ENCODE results near the gene RET.
"Not testable (repeated sequence)": the region's sequence is repeated elsewhere in the genome, so short reads cannot be mapped to it uniquely, and the experiment has no call there.

RET gene

GRCh38 chr10:43079856-43080255 is 3.0 kb downstream of the RET start:
- no peak for DNase-seq

DNA sequence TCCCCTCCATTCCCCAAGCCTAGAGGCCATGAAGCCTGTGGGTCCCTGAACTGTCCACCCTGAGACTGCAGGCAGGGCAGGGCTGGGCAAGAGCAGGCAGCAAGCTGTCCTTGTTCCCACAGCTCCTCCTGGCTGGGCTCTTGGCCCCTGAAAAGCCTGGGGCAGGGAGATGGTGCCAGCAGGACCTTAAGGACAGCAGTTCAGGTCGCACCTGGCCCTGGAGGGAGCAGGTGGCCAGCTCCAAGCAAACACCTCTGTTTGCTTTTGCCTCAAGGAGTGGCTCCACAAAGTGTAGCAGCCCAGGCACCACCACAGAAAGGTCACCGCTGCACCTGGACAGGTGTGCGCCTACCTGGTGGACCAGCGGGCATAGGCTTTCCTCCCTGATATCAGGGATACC is 5.2 kb downstream of the RET start:
- no peak for DNase-seq

DNA sequence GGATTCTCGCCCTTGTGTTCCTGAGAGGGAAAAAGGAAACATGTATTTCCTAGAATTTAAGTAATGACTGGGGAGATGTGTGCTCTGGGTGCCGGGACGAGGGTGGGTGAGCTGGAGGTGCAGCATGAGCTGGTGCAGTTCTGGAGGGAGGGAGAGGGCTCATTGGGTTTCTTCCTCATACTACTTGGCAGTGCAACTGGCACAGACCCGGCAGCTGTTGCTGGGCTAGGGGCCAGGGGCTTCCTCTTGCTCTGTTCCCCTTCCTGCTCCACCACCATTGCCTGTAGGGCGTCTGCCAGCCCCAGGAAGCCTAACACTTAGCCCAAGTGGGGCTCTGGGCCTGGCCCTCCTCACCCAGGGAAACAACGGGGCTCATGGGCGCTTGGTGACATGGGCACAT is 5.9 kb downstream of the RET start:
- DNase-seq, result no peak

DNA sequence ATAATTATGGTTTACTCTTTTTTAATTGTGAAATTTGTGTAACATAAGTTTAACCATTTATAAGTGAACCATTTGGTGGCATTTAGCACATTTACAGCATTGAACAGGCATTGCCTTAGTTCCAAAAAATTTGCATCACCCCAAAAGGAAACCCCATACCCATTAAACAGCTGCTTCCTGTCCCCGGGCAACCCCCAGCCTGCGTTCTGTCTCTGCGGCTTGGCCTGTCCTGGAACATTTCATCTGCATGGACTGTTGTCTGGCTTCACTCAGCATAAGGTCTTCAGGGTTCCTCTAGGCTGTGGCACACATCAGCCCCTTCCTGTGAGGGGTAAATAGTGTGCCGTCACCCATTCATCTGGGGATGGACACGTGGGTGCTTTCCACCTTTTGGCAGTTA is 6.9 kb downstream of the RET start:
- DNase-seq, result no peak

- no peak for DNase-seq
Observed at GRCh38 chr10:43084812-43085211, 7.9 kb downstream of the RET start.

DNA sequence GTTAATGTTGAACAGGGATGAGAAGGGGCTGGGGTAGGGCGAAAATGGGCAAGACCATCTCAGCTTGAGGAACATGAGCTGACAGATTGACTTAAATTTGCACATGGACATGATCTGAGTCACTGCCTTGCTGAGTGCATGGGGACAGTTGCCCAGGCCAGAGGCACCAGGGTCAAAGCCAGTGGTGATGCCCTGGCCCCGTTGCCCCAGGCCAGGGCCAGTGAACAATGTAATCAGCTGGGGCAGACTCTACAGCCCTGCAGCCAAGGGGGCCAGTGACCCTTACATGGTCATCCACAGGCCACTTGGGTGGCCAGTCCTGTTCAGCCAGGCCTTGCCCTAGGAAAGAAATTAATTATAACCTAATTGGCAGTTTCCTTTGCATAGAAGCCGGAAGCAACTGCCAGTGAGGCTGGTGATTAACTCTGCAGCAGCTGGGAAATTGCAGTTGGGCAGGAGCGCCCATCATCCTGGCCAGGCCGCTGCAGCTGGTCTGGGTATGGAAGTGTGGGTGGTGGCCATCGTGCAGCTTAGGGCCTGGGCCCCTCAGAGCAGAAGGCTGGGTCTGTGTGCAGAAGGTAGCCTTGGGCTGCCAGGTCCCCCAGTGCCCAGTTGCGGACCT is 9.6 kb downstream of the RET start:
- no peak for DNase-seq

DNA sequence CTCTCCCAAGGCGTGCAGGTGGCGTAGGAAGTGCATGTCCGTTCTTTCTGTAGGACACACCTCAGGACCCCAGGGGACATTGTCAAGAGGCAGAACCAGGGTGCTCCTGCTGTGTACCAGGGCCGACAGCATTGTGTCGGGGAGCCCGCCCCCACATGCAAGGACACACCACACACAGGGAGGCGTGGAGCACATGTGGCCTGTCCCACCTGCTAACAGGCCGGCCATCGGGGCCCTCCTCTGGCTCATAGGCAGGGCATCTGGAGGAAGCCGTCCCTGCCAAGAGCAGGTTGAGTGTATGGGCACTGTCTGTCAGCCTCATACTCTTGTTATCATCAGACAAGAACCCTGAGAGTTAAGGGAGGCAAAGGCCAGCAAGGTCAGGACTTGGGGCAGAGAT is 12.7 kb downstream of the RET start:
- no peak for DNase-seq

- DNase-seq, result no peak
Observed at GRCh38 chr10:43090188-43090587, 13.3 kb downstream of the RET start.

DNA sequence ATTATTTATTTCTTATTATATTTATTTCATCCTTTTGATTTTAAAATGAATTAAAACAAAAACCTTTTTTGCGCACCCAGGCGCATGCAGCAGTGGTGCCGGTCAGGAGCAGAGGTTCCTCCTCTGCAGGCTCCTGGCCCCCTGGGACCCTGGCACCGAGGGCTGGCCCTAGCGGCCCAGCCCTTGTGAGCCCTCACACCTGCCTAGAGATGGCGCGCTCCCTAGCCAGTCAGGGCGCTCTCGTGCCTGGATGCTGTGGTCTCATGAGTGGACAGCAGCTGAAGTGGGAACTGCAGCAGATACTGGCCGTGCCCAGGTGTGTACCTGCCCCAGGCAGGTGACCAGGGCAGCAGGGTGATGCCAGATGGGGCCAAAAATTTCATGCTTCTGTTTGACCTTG is 13.8 kb downstream of the RET start:
- no peak for DNase-seq

DNA sequence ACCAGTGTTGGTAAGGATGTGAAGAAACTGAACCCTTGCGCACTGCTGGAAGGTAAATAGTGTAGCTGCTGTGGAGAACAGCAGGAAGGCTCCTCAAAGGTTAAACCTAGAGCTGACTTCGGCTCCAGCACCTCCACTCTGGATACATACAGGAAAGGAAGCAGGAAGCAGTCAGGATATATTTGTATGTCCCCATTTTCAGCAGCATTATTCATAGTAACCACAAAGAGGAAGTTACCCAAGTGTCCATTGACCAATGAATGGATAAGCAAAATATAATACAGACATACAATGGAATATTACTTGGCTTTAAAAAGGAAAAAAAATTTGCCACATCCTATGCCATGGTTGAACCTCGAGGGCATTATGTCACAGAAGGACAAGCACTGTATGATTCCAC is 15.0 kb downstream of the RET start:
- no peak for DNase-seq

GRCh38 chr10:43093423-43094076 is 16.7 kb downstream of the RET start:
- no peak for DNase-seq

- DNase-seq, result no peak
Observed at GRCh38 chr10:43094085-43094484, 17.2 kb downstream of the RET start.

DNA sequence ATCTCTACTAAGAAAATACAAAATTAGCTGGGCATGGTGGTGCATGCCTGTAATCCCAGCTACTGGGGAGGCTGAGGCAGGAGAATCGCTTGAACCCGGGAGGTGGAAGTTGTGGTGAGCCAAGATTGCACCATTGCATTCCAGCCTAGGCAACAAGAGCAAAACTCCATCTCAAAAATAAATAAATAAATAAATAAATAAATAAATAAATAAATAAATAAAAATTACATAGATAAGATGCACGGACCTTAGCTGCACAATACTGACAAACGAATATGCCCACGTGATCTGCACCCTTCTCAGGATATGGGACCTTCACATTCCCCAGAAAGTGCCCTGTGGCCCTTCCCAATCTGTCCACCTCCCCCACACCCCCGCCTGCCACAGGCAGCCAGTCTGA is 22.5 kb downstream of the RET start:
- DNase-seq, result not testable (repeated sequence)

DNA sequence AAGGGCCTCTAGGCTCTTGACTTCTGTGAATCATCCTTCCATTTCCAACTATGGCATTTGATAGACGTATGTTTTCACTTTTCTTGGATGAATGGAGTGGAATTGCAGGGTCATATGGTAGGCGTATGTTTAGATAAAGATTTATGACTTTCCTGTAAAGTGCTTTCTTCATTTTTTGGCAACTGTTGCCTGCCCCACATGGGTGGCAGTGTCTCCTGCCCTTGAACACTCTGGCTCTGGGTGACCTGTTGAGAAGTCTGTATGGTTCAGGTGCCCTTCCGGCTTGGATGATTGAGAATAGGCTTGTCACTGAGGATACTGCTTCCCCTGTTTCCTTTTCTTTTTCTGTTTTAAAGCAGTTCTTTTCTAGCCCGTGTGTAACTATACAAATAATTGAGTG is 23.1 kb downstream of the RET start:
- DNase-seq, result no peak

DNA sequence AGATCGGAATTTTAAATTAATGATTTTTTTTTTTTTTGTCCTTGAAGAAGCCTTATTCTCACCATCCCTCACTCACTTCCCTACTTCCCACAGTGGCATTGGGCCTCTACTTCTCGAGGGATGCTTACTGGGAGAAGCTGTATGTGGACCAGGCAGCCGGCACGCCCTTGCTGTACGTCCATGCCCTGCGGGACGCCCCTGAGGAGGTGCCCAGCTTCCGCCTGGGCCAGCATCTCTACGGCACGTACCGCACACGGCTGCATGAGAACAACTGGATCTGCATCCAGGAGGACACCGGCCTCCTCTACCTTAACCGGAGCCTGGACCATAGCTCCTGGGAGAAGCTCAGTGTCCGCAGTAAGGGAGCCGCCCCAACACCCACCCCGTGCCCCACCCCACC is 23.5 kb downstream of the RET start:
- DNase-seq, result no peak

GRCh38 chr10:43102063-43102828 is 25.4 kb downstream of the RET start:
- DNase-seq, result no peak

DNA sequence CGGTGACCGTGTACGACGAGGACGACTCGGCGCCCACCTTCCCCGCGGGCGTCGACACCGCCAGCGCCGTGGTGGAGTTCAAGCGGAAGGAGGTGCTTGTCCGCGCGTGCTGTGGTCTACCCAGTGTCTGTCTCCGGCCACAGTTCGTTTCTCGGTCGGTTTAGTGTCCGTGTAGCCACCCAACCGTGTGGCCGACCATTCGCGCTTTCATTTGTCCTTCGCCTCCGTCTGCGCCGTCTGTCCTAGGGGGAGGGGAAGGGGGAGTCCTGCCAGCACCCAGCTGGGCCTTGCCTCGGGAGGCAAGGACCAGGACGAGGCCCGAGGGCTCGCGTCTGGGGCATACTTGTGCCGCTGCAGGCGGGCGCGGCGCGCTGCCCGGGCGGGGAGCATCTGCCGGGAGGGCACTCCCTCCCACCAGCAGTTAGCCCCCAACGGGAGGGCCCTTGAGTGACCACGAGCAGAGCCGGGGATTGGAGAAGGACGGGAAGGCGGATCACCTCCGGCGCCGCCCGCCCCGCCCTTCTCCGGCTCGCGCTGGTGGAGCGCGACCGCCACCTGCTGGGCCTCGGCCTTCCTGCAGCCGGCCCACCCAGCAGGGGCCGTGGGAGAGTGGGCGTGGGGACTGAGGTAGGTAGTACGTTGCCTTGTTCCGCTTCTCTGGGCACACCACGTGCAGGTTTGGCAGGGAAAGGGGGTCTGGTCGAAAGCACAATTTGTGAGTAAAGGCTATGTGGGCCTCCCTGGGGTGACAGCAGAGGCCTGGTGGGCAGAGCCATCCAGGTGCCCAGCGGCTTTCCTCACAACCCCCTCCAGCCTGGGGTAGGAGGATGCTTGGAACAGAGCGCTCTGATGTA is 28.5 kb downstream of the RET start:
- no peak for DNase-seq

DNA sequence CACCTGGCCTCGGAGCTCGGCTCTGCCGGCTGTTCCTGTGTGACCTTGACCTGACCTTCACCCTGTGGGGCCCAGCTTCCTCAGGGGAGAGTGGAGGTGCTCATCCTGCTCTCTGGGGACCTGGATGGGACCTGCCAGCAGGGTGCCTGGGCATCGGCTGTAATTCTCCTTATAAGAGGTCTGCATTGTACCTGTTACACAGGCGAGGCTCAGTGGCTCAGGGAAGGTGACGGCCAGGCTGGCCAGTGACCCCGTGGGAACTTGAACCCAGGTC is 29.0 kb downstream of the RET start:
- DNase-seq, result no peak

DNA sequence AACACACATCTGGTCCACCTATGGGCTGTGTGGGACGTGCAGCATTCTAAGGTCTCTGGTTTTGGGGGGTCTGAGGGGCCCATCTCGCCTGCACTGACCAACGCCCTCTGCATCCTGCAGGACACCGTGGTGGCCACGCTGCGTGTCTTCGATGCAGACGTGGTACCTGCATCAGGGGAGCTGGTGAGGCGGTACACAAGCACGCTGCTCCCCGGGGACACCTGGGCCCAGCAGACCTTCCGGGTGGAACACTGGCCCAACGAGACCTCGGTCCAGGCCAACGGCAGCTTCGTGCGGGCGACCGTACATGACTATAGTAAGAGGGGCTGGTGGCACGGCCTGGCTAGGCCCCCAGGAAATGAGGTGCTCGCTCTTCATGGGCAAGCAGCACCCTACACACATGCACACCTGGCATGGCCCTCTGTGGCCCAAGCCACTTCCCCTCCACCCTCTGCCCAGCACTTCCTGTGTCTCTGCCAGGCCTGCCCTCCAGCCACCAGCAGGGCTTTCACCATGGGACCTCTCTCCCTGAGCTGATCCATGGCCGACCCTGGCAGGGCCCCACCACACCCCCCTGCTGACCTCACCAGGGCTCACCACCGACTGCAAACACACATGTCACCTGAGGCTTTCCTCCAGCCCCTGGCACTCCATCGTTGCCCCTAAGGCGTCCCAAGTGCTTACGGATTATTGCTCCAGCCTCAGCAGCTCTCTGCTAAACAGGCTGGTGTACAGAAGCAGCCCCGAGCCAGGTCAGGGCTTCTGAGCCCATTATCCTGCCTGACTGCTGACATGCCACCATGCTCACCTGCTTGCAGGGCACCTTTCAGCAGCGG is 29.6 kb downstream of the RET start:
- DNase-seq, result no peak

- DNase-seq, result no peak
Observed at GRCh38 chr10:43108951-43109350, 32.1 kb downstream of the RET start.

GRCh38 chr10:43109671-43110249 is 32.9 kb downstream of the RET start:
- no peak for DNase-seq

DNA sequence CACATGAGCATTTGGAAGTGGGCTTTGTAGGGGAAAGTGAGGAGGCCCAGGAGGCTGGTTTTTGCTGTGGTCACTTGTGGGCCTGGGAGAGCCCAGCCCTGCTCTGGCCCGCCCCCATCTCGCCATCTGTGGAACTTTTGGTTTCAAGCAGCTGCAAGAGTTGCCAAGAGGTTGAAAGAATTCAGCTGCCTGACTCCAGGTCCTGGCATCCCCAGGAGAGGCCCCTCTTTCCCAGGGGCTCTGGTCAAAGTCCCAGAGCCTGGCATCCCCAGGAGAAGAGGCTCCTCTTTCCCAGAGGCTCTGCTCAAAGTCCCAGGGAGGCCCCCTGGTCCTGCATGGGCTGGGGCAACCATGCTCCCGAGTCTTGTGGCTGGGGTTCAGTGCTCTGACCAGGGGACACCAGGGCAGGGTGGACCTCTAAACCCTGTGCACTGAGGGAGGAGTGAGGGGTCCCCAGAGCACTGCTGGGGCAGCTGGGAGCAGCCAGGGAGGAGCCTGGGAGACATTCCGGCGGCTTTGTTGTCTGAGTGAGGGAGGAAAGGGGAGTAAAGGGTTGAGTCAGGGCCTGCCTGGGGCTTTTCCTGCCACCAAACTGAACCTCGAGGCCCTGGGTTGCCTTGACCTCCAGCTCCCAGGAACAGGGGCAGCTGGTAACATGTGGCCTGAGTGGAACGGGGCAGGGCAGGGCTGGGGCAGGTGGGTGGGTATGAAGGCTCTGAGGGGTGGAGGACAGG is 33.6 kb downstream of the RET start:
- DNase-seq, result no peak
